ENCODE results near the gene EPHB1. TPM values are rescaled to one million over a fixed set of nuclear protein-coding genes. Genes with fewer than 3 reads are reported as not detected.

Gene EPHB1
- total RNA-seq, 4 donors from 2014 or later = 0.08 to 1.1 (median 0.72) TPM

GRCh38 chr3:135081856-135082434, 286.9 kb downstream of the EPHB1 start:
- no peaks in the 10 kb centered on the region for H3K36me3 ChIP-seq
- no peaks in the 10 kb centered on the region for H3K27me3 ChIP-seq
- DNase-seq = no peak
- H3K9me3 ChIP-seq = no peaks in the 10 kb centered on the region
- no peak overlapping the region for H3K4me3 ChIP-seq
- 82% methylated on average over 5 of the region's 5 CpGs for WGBS, 2 donors
- no peaks in the 10 kb centered on the region for H3K4me1 ChIP-seq
- H3K27ac ChIP-seq = no peak overlapping the region
- TF ChIP-seq POLR2A (IDR thresholded peaks at IDR 0.05) = no peak
- TF ChIP-seq, protein P1, sequence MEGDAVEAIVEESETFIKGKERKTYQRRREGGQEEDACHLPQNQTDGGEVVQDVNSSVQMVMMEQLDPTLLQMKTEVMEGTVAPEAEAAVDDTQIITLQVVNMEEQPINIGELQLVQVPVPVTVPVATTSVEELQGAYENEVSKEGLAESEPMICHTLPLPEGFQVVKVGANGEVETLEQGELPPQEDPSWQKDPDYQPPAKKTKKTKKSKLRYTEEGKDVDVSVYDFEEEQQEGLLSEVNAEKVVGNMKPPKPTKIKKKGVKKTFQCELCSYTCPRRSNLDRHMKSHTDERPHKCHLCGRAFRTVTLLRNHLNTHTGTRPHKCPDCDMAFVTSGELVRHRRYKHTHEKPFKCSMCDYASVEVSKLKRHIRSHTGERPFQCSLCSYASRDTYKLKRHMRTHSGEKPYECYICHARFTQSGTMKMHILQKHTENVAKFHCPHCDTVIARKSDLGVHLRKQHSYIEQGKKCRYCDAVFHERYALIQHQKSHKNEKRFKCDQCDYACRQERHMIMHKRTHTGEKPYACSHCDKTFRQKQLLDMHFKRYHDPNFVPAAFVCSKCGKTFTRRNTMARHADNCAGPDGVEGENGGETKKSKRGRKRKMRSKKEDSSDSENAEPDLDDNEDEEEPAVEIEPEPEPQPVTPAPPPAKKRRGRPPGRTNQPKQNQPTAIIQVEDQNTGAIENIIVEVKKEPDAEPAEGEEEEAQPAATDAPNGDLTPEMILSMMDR (IDR thresholded peaks at IDR 0.05) = no peak
- intact Hi-C loops (cut with DNase I) = no loop called here

DNA sequence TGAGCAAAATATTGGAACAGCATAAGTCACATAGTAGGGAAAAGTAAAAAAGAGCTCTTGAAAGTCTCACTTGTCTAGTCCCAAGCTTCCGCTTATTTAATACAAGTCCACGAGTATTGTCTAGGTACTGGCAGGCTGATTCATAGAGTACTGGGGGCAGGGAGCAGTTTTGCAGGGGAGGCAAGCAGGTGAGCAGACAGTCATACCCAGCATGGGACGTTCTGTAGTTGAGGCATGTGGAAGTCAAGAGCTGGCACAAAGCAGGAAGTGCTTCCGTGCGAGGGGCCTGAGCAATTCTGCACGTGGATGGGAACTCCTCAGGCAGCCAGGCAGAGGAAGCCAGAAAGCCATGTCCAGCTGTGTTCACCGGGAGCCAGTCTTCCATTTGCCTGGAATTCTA, 287.6 kb downstream of the EPHB1 start:
- no peaks in the 10 kb centered on the region for H3K27me3 ChIP-seq
- no peaks in the 10 kb centered on the region for H3K36me3 ChIP-seq
- no peaks in the 10 kb centered on the region for H3K9me3 ChIP-seq
- no peaks in the 10 kb centered on the region for H3K4me1 ChIP-seq
- intact Hi-C loops (cut with DNase I) = no loop called here
- H3K27ac ChIP-seq = no peak overlapping the region
- 46 to 62% methylated on average over 7 of the region's 7 CpGs for WGBS, 2 donors
- no peak overlapping the region for H3K4me3 ChIP-seq
- TF ChIP-seq, protein P1 (IDR thresholded peaks at IDR 0.05) = no peak
- no peak for TF ChIP-seq POLR2A (IDR thresholded peaks at IDR 0.05)
- no peak for DNase-seq

- WGBS, 2 donors = 15 to 30% methylated on average over 1 of the region's 1 CpG
- intact Hi-C loops (cut with DNase I) = no loop called here
- no peaks in the 10 kb centered on the region for H3K9me3 ChIP-seq
These were observed 288.1 kb downstream of the EPHB1 start for GRCh38 chr3:135083179-135083578.

DNA sequence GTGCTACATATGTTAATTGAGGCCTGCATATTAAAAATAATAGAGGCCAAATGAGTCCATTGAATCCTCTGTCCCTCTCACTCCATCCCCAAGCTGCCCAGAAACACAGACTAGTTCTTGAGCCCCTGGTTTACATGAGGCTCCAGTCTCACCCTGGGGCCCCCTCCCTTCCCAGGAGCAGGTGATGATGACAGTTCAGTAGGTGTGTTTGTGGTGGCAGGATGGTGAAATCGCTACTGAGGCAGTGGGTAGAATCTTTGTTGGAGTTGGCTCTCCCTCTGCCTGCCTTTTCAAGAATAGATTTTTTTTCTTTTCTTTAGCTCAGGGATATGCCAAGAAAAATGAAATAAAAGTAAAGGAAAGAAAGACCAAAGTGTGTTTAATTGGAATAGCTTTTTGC, 288.7 kb downstream of the EPHB1 start:
- Histone ChIP-seq H3K4me1 (no peaks in the 10 kb centered on the region), H3K4me3 (no peak overlapping the region), H3K36me3 (no peaks in the 10 kb centered on the region), H3K27ac (no peak overlapping the region), H3K9me3 (no peaks in the 10 kb centered on the region), H3K27me3 (no peaks in the 10 kb centered on the region)
- WGBS, 2 donors = 38 to 67% methylated on average over 1 of the region's 1 CpG
- DNase-seq = no peak
- intact Hi-C loops (cut with DNase I) = no loop called here
- no peak for TF ChIP-seq POLR2A (IDR thresholded peaks at IDR 0.05)
- TF ChIP-seq, protein P1 (IDR thresholded peaks at IDR 0.05) = no peak

More at GRCh38 chr3:135083179-135083578, 288.1 kb downstream of the EPHB1 start:
- Histone ChIP-seq H3K4me3 (no peak overlapping the region), H3K36me3 (no peaks in the 10 kb centered on the region), H3K27ac (no peak overlapping the region), H3K27me3 (no peaks in the 10 kb centered on the region), H3K4me1 (no peaks in the 10 kb centered on the region)
- TF ChIP-seq, protein P1 (IDR thresholded peaks at IDR 0.05) = no peak
- no peak for TF ChIP-seq POLR2A (IDR thresholded peaks at IDR 0.05)
- DNase-seq = no peak

GRCh38 chr3:135084405-135084804, 289.3 kb downstream of the EPHB1 start:
- intact Hi-C loops (cut with DNase I) = no loop called here
- TF ChIP-seq POLR2A (IDR thresholded peaks at IDR 0.05) = no peak
- TF ChIP-seq, protein P1 (IDR thresholded peaks at IDR 0.05) = no peak
- 10 to 65% methylated on average over 2 to 7 of the region's 7 CpGs for WGBS, 2 donors
- Histone ChIP-seq H3K4me3 (no peak overlapping the region), H3K27me3 (no peaks in the 10 kb centered on the region), H3K27ac (no peak overlapping the region), H3K36me3 (no peaks in the 10 kb centered on the region), H3K9me3 (no peaks in the 10 kb centered on the region), H3K4me1 (no peaks in the 10 kb centered on the region)
- no peak for DNase-seq

All from esophagus squamous epithelium (tissue), 5 donors.